ENCODE data around the gene DMRT2.

GRCh38 chr9:1048811-1049210 lies 1.3 kb upstream of the DMRT2 start:
- TF ChIP-seq CTCF (IDR thresholded peaks at IDR 0.05) (no peak), POLR2A (IDR thresholded peaks at IDR 0.05) (no peak)
